Retinal pigment epithelial cell (primary cell): Measurements from ENCODE around the gene PRKD2.

ENCODE experiments used
- DNase-seq: peaks from one replicate; pipeline ENCODE4 v3.0.0-alpha.2; 2010; ENCODE audit warnings: low read depth
- H3K4me3 ChIP-seq: 2 replicates; pipeline ENCODE4 v1.5.1; 2011; ENCODE audit warnings: mild to moderate bottlenecking, low read length, control low read depth, moderate library complexity
- TF ChIP-seq, protein P1 (sequence below): conservative IDR thresholded peaks from 2 replicates; pipeline ENCODE4 v1.5.1; 2011; ENCODE audit warnings: low read depth, low read length, control low read depth, inconsistent platforms

Gene PRKD2

GRCh38 chr19:46759206-46759605 is 42.3 kb upstream of the PRKD2 start:
- DNase-seq, result no peak
- H3K4me3 ChIP-seq, result no peak overlapping the region
- TF ChIP-seq, protein P1, sequence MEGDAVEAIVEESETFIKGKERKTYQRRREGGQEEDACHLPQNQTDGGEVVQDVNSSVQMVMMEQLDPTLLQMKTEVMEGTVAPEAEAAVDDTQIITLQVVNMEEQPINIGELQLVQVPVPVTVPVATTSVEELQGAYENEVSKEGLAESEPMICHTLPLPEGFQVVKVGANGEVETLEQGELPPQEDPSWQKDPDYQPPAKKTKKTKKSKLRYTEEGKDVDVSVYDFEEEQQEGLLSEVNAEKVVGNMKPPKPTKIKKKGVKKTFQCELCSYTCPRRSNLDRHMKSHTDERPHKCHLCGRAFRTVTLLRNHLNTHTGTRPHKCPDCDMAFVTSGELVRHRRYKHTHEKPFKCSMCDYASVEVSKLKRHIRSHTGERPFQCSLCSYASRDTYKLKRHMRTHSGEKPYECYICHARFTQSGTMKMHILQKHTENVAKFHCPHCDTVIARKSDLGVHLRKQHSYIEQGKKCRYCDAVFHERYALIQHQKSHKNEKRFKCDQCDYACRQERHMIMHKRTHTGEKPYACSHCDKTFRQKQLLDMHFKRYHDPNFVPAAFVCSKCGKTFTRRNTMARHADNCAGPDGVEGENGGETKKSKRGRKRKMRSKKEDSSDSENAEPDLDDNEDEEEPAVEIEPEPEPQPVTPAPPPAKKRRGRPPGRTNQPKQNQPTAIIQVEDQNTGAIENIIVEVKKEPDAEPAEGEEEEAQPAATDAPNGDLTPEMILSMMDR, result no peak

DNA sequence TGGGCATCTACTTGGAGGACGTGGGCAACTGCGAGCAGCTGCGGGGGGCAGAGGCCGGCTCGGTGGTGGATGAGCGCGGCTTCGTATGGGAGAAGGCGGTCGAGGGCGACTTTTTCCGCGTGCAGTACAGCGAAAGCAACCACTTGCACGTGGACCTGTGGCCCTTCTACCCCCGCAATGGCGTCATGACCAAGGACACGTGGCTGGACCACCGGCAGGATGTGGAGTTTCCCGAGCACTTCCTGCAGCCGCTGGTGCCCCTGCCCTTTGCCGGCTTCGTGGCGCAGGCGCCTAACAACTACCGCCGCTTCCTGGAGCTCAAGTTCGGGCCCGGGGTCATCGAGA is 39.6 kb upstream of the PRKD2 start:
- no peak overlapping the region for H3K4me3 ChIP-seq
- no peak for DNase-seq

DNA sequence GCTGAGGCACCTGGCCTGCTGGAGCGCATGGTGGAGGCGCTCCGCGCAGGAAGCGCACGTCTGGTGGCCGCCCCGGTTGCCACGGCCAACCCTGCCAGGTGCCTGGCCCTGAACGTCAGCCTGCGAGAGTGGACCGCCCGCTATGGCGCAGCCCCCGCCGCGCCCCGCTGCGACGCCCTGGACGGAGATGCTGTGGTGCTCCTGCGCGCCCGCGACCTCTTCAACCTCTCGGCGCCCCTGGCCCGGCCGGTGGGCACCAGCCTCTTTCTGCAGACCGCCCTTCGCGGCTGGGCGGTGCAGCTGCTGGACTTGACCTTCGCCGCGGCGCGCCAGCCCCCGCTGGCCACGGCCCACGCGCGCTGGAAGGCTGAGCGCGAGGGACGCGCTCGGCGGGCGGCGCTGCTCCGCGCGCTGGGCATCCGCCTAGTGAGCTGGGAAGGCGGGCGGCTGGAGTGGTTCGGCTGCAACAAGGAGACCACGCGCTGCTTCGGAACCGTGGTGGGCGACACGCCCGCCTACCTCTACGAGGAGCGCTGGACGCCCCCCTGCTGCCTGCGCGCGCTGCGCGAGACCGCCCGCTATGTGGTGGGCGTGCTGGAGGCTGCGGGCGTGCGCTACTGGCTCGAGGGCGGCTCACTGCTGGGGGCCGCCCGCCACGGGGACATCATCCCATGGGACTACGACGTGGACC is 39.1 kb upstream of the PRKD2 start:
- no peak for DNase-seq
- H3K4me3 ChIP-seq, result no peak overlapping the region
- TF ChIP-seq, protein P1, result no peak

More for the DNA sequence above, 39.6 kb upstream of the PRKD2 start:
- TF ChIP-seq, protein P1, result no peak

DNA sequence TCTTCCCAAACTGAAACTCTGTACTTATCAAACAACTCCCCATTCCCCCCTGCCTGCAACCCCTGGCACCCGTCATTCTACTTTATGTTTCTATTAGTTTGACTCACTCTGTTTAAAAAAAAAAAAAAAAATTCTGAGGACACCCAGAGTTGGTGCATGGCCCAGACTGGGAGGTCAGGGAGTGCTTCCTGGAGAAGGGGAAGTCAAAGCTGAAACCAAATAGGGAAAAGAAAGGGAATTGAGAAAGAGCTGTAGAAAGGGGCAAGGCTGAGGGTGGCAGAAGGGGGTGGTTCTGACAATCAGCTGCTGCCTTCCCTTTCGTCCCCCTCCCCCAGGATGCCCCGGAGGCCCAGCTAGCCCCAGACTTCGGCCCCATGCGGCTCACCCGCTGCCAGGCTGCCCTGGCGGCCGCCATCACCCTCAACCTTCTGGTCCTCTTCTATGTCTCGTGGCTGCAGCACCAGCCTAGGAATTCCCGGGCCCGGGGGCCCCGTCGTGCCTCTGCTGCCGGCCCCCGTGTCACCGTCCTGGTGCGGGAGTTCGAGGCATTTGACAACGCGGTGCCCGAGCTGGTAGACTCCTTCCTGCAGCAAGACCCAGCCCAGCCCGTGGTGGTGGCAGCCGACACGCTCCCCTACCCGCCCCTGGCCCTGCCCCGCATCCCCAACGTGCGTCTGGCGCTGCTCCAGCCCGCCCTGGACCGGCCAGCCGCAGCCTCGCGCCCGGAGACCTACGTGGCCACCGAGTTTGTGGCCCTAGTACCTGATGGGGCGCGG is 38.4 kb upstream of the PRKD2 start:
- TF ChIP-seq, protein P1, result no peak
- no peak for DNase-seq
- H3K4me3 ChIP-seq, result no peak overlapping the region

DNA sequence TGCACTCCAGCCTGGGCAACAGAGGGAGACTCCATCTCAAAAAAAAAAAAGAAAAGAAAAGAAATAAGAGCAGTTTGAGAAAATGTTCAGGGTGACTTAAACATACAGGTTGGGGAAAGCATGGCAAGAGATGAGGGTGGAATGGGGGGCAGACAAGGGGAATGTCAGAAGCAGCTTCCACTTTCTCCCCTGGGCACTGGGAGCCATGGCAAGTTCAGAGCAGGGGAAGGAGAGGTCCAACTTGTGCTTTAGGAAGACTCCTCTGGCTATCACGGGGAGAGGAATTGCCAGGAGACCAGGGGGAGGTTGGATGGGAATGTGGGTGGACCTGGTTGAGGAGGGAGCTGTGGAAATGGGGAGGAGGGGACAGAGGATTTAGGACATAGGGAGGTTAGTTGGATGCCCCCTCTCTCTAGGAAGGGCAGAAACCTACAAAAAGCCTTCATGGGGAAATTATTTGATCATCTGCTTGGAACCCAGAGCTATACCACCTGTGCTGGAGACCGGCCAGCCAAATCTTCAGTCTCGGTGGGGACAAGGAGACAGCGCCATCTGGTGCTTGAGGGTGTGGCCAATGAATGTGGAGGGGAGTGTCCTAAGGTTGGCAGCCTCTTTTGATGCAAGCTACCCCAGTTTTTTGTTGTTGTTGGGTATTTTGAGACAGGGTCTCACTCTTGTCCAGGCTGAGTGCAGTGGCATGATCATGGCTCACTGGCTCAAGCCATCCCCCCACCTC is 36.7 kb upstream of the PRKD2 start:
- no peak overlapping the region for H3K4me3 ChIP-seq
- TF ChIP-seq, protein P1, result peak; percentile 56
- no peak for DNase-seq

DNA sequence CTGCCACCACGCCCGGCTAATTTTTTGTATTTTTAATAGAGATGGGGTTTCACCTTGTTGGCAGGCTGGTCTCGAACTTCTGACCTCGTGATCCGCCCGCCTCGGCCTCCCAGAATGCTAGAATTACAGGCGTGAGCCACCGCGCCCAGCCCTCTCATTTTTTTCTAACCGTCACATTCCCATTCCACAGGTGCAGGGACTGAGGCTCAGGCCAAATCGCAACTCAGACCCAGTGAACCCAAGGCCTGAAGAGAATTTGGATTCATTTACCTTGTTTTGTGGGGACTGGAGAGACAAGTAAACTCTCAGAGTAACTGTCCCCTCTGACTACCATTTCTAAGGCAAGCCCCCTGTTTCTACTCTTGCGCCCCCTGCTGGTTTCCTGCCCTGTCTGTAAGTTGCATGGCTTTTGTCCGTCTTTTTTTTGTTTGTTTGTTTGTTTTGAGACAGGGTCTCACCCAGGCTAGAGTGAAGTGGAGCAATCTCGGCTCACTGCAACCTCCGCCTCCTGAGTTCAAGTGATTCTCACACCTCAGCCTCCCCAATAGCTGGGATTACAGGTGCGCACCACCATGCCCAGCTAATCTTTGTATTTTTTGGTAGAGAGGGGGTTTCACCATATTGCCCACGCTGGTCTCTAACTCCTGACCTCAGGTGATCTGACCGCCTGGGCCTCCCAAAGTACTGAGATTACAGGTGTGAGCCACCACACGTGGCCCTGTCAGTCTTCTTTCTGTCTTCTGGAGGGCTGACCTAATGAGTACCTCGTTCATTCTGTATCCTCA is 31.6 kb upstream of the PRKD2 start:
- TF ChIP-seq, protein P1, result peak; percentile 89
- DNase-seq, result no peak
- H3K4me3 ChIP-seq, result no peak overlapping the region
